Cardiac muscle cell (in vitro differentiated cells and primary cell): ENCODE measurements around the gene UFC1. TPM values are rescaled to one million over a fixed set of nuclear protein-coding genes. Genes with fewer than 3 reads are reported as not detected.

Experiments
- DNase-seq, 2 donors: peaks; one replicate each; pipeline versions ENCODE4 v3.0.0 to v3.0.0-alpha.2; 2010 to 2017; ENCODE audit warnings: low read depth in 1 of 2, low spot score in 1 of 2
- H3K27ac ChIP-seq: fragments of 200-600 bp; sonication (generic); 2 replicates; pipeline ENCODE4 v1.5.1; 2016
- H3K27me3 ChIP-seq: fragments of 200-600 bp; sonication (generic); 2 replicates; pipeline ENCODE4 v1.6.0; 2016; ENCODE audit warnings: control low read depth
- H3K36me3 ChIP-seq: fragments of 200-600 bp; sonication (generic); 2 replicates; pipeline ENCODE4 v1.5.1; 2016; ENCODE audit warnings: control low read depth
- H3K4me1 ChIP-seq: fragments of 200-600 bp; sonication (generic); 2 replicates; pipeline ENCODE4 v1.8.1; 2017; ENCODE audit warnings: low read depth, mild to moderate bottlenecking, mixed run types
- H3K4me3 ChIP-seq: fragments of 200-600 bp; sonication (generic); 2 replicates; pipeline ENCODE4 v1.5.1; 2016; ENCODE audit warnings: mild to moderate bottlenecking
- H3K9me3 ChIP-seq: fragments of 200-600 bp; sonication (generic); 2 replicates; pipeline ENCODE4 v1.5.1; 2017; ENCODE audit warnings: low read depth, mild to moderate bottlenecking, control low read depth
- CTCF ChIP-seq: IDR thresholded peaks from 2 replicates; pipeline ENCODE4 v1.5.1; 2012; ENCODE audit warnings: low read depth, mild to moderate bottlenecking, low read length
- polyA plus RNA-seq: library from polyadenylated mRNA; unstranded; fragments of >200 nt; fragmentation: Nextera tagmentation; extraction: Ambion mirVana; gene quantifications from 2 replicates; pipeline ENCODE4 v1.2.1, GENCODE V29; 2016
- total RNA-seq: library from RNA; depleted of rRNA; stranded (reverse); fragments of >200 nt; gene quantifications from 2 replicates; pipeline ENCODE4 v1.2.3, GENCODE V29; 2016

UFC1 gene
- total and polyA plus RNA-seq, 2 experiments from 2014 or later, result 51.2 to 122 TPM

- H3K27me3 ChIP-seq, result no peaks in the 10 kb centered on the region
- no peak for TF ChIP-seq CTCF
- H3K36me3 ChIP-seq, result peaks cover 37% of the 10 kb centered on the region
- H3K4me3 ChIP-seq, result no peak overlapping the region
- H3K27ac ChIP-seq, result no peak overlapping the region
- H3K4me1 ChIP-seq, result no peaks in the 10 kb centered on the region
- no peak for DNase-seq
- H3K9me3 ChIP-seq, result no peaks in the 10 kb centered on the region
Observed at GRCh38 chr1:161172349-161172748, 18.6 kb downstream of the UFC1 start.

DNA sequence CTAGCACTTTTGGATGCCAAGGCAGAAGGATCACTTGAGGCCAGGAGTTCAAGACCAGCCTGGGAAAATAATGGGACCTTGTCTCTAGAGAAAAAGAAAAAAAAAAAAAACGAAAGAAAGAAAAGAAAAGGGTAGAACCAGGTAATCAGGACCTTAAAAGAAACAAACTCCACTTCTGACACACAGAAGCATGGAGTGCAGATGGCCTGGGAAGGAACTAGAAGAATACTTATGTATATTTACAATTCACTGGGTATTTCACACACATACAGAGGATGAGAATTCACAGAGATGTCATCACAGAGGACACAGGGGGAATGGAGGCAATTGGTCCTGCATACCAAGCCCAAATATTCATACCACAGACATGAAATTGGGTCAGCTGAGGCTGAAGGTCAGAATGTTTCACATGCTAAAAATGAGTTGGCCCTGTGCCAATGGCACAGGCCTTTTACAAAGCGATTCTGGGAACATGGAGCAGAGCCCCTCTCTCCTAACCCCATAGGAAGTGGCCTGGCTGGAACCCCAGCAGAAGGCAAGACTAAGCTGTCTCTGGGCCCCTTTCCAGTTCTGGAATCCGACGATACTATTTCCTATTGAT, 19.1 kb downstream of the UFC1 start:
- DNase-seq, result peak in 1 of 2 donors; percentile 91
- Histone ChIP-seq H3K4me1 (no peaks in the 10 kb centered on the region), H3K27ac (no peak overlapping the region), H3K36me3 (peaks cover 37% of the 10 kb centered on the region), H3K27me3 (no peaks in the 10 kb centered on the region), H3K4me3 (no peak overlapping the region), H3K9me3 (no peaks in the 10 kb centered on the region)
- no peak for TF ChIP-seq CTCF

- Histone ChIP-seq H3K9me3 (no peaks in the 10 kb centered on the region), H3K27me3 (no peaks in the 10 kb centered on the region), H3K27ac (no peak overlapping the region), H3K36me3 (peaks cover 37% of the 10 kb centered on the region), H3K4me1 (no peaks in the 10 kb centered on the region), H3K4me3 (no peak overlapping the region)
- no peak for TF ChIP-seq CTCF
- DNase-seq, result no peak
Observed at GRCh38 chr1:161173711-161174110, 19.9 kb downstream of the UFC1 start.

DNA sequence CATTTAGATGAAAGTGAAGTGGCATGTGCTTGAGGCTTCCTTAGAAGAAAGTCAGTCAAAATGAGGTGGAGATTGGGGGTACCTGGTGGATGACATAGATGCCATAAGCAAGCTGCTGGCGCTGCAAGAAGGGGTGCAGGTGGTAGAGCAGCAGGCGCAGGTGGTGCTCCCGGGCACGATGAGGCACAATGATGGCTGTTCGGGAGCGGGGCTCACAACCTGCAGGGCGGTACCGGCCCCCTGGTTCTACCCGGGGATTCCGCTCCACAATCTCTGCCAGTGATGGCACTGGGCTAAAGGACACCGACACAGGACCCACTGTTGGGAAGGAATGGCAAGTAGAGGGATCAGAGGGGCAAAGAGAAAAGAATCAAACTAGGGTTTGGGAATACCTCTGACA, 21.1 kb downstream of the UFC1 start:
- TF ChIP-seq CTCF, result no peak
- Histone ChIP-seq H3K27me3 (no peaks in the 10 kb centered on the region), H3K27ac (no peak overlapping the region), H3K4me1 (no peaks in the 10 kb centered on the region), H3K9me3 (no peaks in the 10 kb centered on the region), H3K36me3 (peaks cover 37% of the 10 kb centered on the region), H3K4me3 (no peak overlapping the region)
- DNase-seq, result no peak

DNA sequence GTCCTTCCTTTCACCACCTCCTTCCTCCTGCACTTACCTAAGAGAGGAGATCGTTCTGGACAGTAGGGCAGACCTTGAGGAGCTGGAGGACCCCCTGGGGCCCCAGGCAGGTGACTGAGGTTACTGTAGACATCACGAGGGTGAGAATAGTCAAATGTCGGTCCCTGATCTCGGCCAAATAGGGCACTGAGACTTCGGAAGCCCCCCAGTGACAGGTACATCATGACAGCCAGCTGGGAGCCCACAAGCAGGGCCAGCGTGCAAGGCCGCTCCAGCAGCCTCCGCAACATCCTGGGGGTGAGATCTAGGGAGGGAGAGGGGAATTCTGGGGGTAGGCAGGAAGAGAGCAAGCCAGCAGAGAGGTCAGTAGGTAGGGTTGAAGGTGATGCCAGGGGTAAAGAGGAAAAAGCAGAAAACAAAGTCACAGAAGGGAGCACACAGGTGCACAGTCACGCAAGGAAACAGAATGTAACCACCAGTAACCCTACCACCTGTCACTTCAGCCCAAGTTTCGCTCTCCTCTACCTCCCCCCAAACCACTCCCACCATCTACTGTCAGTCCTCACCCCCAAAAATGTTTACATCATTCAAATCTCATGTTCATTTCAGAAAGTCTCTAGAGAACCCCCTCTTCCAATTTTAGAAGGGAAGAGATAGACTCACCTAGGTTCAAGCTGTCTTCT, 22.1 kb downstream of the UFC1 start:
- no peak overlapping the region for H3K4me3 ChIP-seq
- no peak for DNase-seq
- peaks cover 29% of the 10 kb centered on the region for H3K36me3 ChIP-seq
- no peaks in the 10 kb centered on the region for H3K4me1 ChIP-seq
- TF ChIP-seq CTCF, result no peak
- no peak overlapping the region for H3K27ac ChIP-seq
- no peaks in the 10 kb centered on the region for H3K27me3 ChIP-seq
- H3K9me3 ChIP-seq, result no peaks in the 10 kb centered on the region
